Measurements from ENCODE around the gene RAB17. TPM values are rescaled to one million over a fixed set of nuclear protein-coding genes. Genes with fewer than 3 reads are reported as not detected.

The RAB17 gene
- total and polyA plus RNA-seq, 10 of the 15 experiments (the other 5 are each of a cell fraction or from before 2014, with no cell fraction given): 0.07 to 1.4 (median 0.28) TPM; not detected in 3

DNA sequence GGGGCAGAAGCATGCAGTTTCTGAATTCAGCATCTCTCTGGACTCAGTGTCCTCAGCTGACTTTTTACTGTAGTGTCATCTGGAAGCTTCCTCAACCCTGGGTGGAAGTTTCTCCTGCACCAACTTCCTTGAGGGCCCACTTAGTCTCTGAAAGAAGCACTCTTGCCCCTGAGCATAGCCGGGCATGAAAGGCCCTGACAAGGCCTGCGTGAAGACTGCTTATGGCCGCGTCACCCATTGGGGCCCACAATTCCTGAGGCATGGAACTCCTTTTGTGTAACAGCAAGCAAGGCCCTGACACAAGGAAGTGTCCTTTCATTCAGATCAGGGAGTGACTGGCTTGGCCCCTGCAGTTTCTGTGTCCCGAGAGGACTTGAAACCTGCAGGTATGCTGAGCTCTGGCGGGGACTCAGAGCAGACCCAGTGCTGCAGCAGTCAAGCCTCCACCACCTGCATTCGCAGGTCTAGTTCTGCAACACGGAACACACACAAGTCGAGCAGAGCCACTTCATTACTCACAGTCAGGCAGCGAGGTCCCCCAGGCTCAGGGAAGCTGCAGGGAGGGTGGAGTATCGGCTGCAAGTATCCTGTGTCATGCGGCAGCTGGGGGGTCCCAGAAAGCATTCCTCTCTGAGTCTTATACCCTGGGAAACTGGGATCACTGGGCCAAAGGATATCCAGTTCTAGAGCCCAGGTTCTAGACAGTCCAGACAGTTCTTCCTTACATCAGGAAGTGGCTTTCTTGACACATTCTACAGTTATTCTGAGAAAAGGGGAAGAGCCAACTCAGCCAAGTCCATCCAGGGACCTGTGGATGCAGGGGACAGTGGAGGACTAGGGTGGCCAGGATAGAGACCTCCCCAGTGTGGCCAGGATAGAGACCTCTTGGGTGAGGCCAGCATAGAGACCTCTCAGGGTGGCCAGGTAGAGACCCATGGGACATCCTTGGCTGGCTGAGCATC is 59.8 kb downstream of the RAB17 start:
- RAD21 ChIA-PET (ENCODE audit: unreplicated experiment): interaction anchor here (1.2 to 2.3 kb wide), 3 partner anchors 10 to 26 kb away, joined by 3 to 8 read pairs (median 4); no protein-coding TSS in a partner anchor
- in situ Hi-C loops (cut with MboI): no loop called here
- Histone ChIP-seq H3K4me2 (ENCODE audit: control insufficient read depth, insufficient read depth) (no peak overlapping the region), H4K20me1 (ENCODE audit: control insufficient read depth, insufficient read depth) (no peaks in the 10 kb centered on the region), H3K36me3 (ENCODE audit: control insufficient read depth in 2 of 2, insufficient read depth in 2 of 2, low read length in 1 of 2) (no peaks in the 10 kb centered on the region), H3K27ac (ENCODE audit: control insufficient read depth, insufficient read depth) (no peak overlapping the region), H3K9ac (ENCODE audit: control insufficient read depth, insufficient read depth, low read length) (no peak overlapping the region), H3K4me1 (ENCODE audit: control insufficient read depth, insufficient read depth, low read length) (peaks cover 21% of the 10 kb centered on the region), H3K9me3 (replicated peaks; ENCODE audit: control insufficient read depth, insufficient read depth, low read length) (no peaks in the 10 kb centered on the region; the same call in 2 of the 3 replicates), H2AFZ (ENCODE audit: control insufficient read depth, low read depth, low read length) (no peak overlapping the region), H3K79me2 (ENCODE audit: control insufficient read depth, insufficient read depth, low read length) (no peaks in the 10 kb centered on the region), H3K4me3 (no peak overlapping the region), H3K27me3 (replicated peaks in 1 of 2; ENCODE audit: control insufficient read depth in 2 of 2, insufficient read depth in 2 of 2, low read length in 1 of 2) (no peaks in the 10 kb centered on the region)
- ATAC-seq: no peak
- WGBS (ENCODE audit: insufficient coverage, insufficient replicate concordance, low lambda C conversion rate, missing lambda C conversion rate): 93% methylated on average over 12 of the region's 12 CpGs
- SMC1A ChIA-PET (ENCODE audit: uncharacterized antibody, unreplicated experiment): interaction anchor here (1.0 to 4.3 kb wide), 3 partner anchors 18 to 32 kb away, joined by 3 to 34 read pairs (median 14); no protein-coding TSS in a partner anchor
- intact Hi-C loops (cut with micrococcal nuclease; ENCODE audit: unreplicated experiment): no loop called here
- CTCF ChIA-PET: interaction anchor here (1.1 to 2.2 kb wide), 4 partner anchors 10 to 26 kb away, joined by 3 to 14 read pairs (median 6); no protein-coding TSS in a partner anchor
- FAIRE-seq: no peak
- no TSS peak for BruUV-seq (replicated peaks)
- POLR2A ChIA-PET: no interaction called here
- no peak for DNase-seq (ENCODE audit: low read depth, low spot score)
- TF ChIP-seq MLLT1 (IDR thresholded peaks at IDR 0.05) (no peak), SMAD5 (IDR thresholded peaks at IDR 0.05; ENCODE audit: low read depth) (no peak), HCFC1 (IDR thresholded peaks at IDR 0.05; ENCODE audit: low read length) (no peak), PRDM15 (CRISPR knock-in tag; IDR thresholded peaks at IDR 0.05) (no peak), MYC (IDR thresholded peaks at IDR 0.05; ENCODE audit: insufficient read depth, insufficient read length, insufficient replicate concordance, low read length, severe bottlenecking) (no peak), TBL1XR1 (IDR thresholded peaks at IDR 0.05; ENCODE audit: low read depth, low read length) (no peak), CEBPB (IDR thresholded peaks at IDR 0.05; ENCODE audit: borderline replicate concordance in 1 of 2, low read depth in 2 of 2, low read length in 2 of 2) (no peak), NR2C1 (IDR thresholded peaks at IDR 0.05) (no peak), EGR1 (IDR thresholded peaks at IDR 0.05; ENCODE audit: borderline replicate concordance in 1 of 2, low read depth in 2 of 2, low read length in 2 of 2) (no peak), SMAD1 (IDR thresholded peaks at IDR 0.05; ENCODE audit: low read depth, partially characterized antibody) (no peak), STAT3 (IDR thresholded peaks at IDR 0.05; ENCODE audit: low read depth, low read length) (no peak)
- TF ChIP-seq, protein P1, sequence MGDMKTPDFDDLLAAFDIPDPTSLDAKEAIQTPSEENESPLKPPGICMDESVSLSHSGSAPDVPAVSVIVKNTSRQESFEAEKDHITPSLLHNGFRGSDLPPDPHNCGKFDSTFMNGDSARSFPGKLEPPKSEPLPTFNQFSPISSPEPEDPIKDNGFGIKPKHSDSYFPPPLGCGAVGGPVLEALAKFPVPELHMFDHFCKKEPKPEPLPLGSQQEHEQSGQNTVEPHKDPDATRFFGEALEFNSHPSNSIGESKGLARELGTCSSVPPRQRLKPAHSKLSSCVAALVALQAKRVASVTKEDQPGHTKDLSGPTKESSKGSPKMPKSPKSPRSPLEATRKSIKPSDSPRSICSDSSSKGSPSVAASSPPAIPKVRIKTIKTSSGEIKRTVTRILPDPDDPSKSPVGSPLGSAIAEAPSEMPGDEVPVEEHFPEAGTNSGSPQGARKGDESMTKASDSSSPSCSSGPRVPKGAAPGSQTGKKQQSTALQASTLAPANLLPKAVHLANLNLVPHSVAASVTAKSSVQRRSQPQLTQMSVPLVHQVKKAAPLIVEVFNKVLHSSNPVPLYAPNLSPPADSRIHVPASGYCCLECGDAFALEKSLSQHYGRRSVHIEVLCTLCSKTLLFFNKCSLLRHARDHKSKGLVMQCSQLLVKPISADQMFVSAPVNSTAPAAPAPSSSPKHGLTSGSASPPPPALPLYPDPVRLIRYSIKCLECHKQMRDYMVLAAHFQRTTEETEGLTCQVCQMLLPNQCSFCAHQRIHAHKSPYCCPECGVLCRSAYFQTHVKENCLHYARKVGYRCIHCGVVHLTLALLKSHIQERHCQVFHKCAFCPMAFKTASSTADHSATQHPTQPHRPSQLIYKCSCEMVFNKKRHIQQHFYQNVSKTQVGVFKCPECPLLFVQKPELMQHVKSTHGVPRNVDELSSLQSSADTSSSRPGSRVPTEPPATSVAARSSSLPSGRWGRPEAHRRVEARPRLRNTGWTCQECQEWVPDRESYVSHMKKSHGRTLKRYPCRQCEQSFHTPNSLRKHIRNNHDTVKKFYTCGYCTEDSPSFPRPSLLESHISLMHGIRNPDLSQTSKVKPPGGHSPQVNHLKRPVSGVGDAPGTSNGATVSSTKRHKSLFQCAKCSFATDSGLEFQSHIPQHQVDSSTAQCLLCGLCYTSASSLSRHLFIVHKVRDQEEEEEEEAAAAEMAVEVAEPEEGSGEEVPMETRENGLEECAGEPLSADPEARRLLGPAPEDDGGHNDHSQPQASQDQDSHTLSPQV (IDR thresholded peaks at IDR 0.05): no peak

All from GM12878 (cell line).